Activated T-cell treated with anti-CD3 and anti-CD28 coated beads, Interleukin-2, amount 50 U/mL, for 72 hours (primary cell): ENCODE data around the gene ELMO1. TPM values are rescaled to one million over a fixed set of nuclear protein-coding genes. Genes with fewer than 3 reads are reported as not detected.

Source experiments
- ATAC-seq, 2 donors: fragments of 150-1000 bp; cut with Tn5 transposase; replicated peaks in 1 of 2; 2 replicates each; pipeline ENCODE4 v1.10.0; 2021; ENCODE audit warnings: moderate library complexity in 2 of 2, mild to moderate bottlenecking in 1 of 2
- DNase-seq, 2 donors: peaks; one replicate each; pipeline ENCODE4 v3.0.0; 2021 to 2022; ENCODE audit warnings: mixed read lengths in 1 of 2
- H3K27ac Mint-ChIP-seq: one replicate; pipeline ENCODE4 v1.8.0; 2022; ENCODE audit warnings: mild to moderate bottlenecking, moderate library complexity, mixed read lengths
- H3K27me3 Mint-ChIP-seq: one replicate; pipeline ENCODE4 v1.8.0; 2022; ENCODE audit warnings: low read depth, mixed read lengths
- H3K36me3 Mint-ChIP-seq, 2 donors: one replicate each; pipeline ENCODE4 v1.8.0; 2022; ENCODE audit warnings: mixed read lengths in 2 of 2, mild to moderate bottlenecking in 1 of 2; ENCODE audit not compliant: insufficient read depth in 2 of 2
- H3K4me1 Mint-ChIP-seq: one replicate; pipeline ENCODE4 v1.8.0; 2022; ENCODE audit warnings: low read depth, mixed read lengths
- H3K4me3 Mint-ChIP-seq, 2 donors: one replicate each; pipeline ENCODE4 v1.8.0; 2022; ENCODE audit warnings: mild to moderate bottlenecking in 2 of 2, mixed read lengths in 2 of 2, moderate library complexity in 2 of 2
- H3K9me3 Mint-ChIP-seq, 2 donors: one replicate each; pipeline ENCODE4 v1.8.0; 2022; ENCODE audit warnings: mixed read lengths in 2 of 2
- total RNA-seq, 2 donors: library from RNA; stranded (reverse); gene quantifications; one replicate each; pipeline ENCODE4 v1.2.3, GENCODE V29; 2022

ELMO1 gene
- total RNA-seq, 2 donors from 2014 or later, result 97.2 to 113 TPM

GRCh38 chr7:37352251-37352880, 96.3 kb downstream of the ELMO1 start:
- no peaks in the 10 kb centered on the region for H3K9me3 Mint-ChIP-seq
- ATAC-seq, result no peak
- no peaks in the 10 kb centered on the region for H3K27me3 Mint-ChIP-seq
- H3K36me3 Mint-ChIP-seq, result peaks cover 6% of the 10 kb centered on the region in 2 donors
- H3K4me3 Mint-ChIP-seq, result peak overlapping the region; percentile 92 to 98
- H3K4me1 Mint-ChIP-seq, result peaks cover 95% of the 10 kb centered on the region
- no peak overlapping the region for H3K27ac Mint-ChIP-seq
- DNase-seq, result no peak

- ATAC-seq (no peak), DNase-seq (no peak)
- Mint-ChIP-seq H3K4me3 (peak overlapping the region; percentile 92 to 98), H3K27me3 (no peaks in the 10 kb centered on the region), H3K9me3 (no peaks in the 10 kb centered on the region), H3K36me3 (peaks cover 6% of the 10 kb centered on the region in 2 donors), H3K27ac (no peak overlapping the region), H3K4me1 (peaks cover 92% of the 10 kb centered on the region)
Observed at GRCh38 chr7:37351716-37352115, 96.9 kb downstream of the ELMO1 start.

DNA sequence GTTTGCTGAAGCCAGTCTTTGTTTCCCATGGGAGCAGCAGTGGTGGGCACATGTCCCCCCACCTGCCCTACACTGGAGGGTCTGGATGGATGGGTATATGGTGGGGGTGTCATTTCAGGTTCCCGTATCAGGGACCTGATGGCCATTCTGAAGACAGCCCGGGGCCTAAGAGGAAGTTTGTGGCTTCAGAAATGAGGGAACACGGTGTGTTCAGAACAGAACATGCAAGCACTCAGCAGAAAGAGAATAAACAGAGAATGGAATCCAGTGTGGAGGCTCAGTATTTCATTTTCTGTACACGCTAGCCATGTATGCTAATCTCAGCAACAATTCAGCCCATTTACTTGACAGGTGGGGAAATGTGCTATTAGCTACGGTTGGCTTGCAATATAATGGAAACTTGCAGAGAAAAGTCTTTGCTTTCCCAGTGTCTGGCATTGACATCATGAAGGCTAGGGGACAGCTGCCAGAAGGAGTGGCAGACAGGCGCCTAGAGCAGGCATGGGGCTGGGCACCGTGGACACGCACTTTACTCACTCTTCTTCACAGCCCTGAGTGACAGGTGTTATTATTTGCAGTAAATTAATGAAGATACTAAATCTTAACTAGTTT, 98.6 kb downstream of the ELMO1 start:
- H3K27ac Mint-ChIP-seq, result peak overlapping the region; percentile 23
- H3K9me3 Mint-ChIP-seq, result no peaks in the 10 kb centered on the region
- peak overlapping the region; percentile 92 to 98 for H3K4me3 Mint-ChIP-seq
- ATAC-seq (no peak), DNase-seq (no peak)
- H3K36me3 Mint-ChIP-seq, result peaks cover 6% of the 10 kb centered on the region in 2 donors
- peaks cover 91% of the 10 kb centered on the region for H3K4me1 Mint-ChIP-seq
- H3K27me3 Mint-ChIP-seq, result no peaks in the 10 kb centered on the region

GRCh38 chr7:37348982-37349381, 99.7 kb downstream of the ELMO1 start:
- H3K4me1 Mint-ChIP-seq, result peaks cover 88% of the 10 kb centered on the region
- peak overlapping the region; percentile 10 for H3K27ac Mint-ChIP-seq
- H3K36me3 Mint-ChIP-seq, result peaks cover 3 to 4% of the 10 kb centered on the region in 2 donors
- H3K27me3 Mint-ChIP-seq, result no peaks in the 10 kb centered on the region
- ATAC-seq, result no peak
- DNase-seq, result no peak
- no peaks in the 10 kb centered on the region for H3K9me3 Mint-ChIP-seq
- H3K4me3 Mint-ChIP-seq, result peak overlapping the region; percentile 22 to 50

DNA sequence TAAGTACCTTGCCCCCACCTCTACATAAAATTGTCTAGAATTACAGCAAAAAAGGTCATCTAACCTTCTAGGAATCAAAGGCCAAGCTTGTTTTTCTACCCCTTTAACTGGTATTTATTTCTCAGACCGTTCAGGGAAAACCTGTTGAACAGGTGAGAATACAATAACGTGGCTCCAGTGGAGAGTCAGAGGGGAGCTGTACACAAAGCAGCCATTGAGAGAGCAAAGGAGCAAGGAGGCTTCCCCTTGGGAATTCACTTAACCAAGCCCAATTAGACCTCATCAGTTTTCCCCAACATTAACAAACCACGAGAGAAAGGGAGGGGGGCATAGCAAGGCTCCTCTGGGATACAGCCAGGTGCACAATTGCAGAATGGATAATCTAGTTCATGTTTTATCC, 101.9 kb downstream of the ELMO1 start:
- Mint-ChIP-seq H3K4me1 (peaks cover 88% of the 10 kb centered on the region), H3K27me3 (no peaks in the 10 kb centered on the region), H3K27ac (no peak overlapping the region), H3K4me3 (no peak overlapping the region), H3K9me3 (no peaks in the 10 kb centered on the region), H3K36me3 (peaks cover 3 to 10% of the 10 kb centered on the region in 2 donors)
- DNase-seq (no peak), ATAC-seq (no peak)

GRCh38 chr7:37344886-37345579, 103.6 kb downstream of the ELMO1 start:
- Mint-ChIP-seq H3K9me3 (no peaks in the 10 kb centered on the region), H3K27ac (peak overlapping the region; percentile 48), H3K27me3 (no peaks in the 10 kb centered on the region), H3K36me3 (peaks cover 3 to 23% of the 10 kb centered on the region in 2 donors), H3K4me1 (peaks cover 88% of the 10 kb centered on the region), H3K4me3 (peak overlapping the region; percentile 19 to 50)
- DNase-seq (no peak), ATAC-seq (no peak)

DNA sequence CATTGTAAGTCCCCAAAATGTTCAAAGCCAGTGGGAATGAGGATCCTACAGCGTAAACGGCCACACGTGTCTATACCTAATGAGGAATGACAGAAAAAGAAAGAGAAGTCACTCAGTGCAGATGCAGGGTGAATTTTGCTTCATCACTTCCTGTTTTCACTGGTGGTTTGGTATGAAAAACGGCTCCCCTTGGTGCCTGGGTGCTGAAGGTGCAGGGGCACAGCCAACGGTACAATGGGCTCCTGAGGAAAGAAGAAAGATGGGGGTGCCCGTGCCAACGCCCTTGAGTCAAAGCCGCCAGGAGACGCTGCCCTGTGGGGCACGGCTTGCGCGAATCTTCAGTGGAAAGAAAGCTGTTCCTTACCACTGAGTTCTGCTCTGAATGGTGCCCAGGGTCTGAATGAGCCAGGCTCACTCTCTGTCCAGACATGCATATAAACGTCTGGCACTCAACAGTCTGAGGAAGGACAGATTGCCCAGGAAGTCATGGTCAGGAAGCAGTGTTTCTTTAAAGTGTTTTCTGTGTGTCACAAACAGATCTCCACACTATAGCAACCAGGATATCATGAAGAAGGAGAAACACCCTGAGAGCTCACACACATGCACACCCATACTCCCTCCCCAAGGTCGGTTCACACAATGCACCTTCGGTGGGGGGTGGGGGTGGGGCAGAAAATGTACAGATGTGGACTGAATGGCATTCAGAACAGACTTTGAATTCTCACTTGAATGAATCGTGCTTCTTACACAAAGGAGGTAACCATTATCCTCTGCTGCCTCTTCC, 105.8 kb downstream of the ELMO1 start:
- H3K4me3 Mint-ChIP-seq, result peak overlapping the region; percentile 94 to 95
- no peaks in the 10 kb centered on the region for H3K9me3 Mint-ChIP-seq
- H3K27me3 Mint-ChIP-seq, result no peaks in the 10 kb centered on the region
- ATAC-seq (peak; percentile 82), DNase-seq (peak; percentile 71 to 78)
- peaks cover 9 to 27% of the 10 kb centered on the region in 2 donors for H3K36me3 Mint-ChIP-seq
- H3K4me1 Mint-ChIP-seq, result peaks cover 90% of the 10 kb centered on the region
- peak overlapping the region; percentile 96 for H3K27ac Mint-ChIP-seq

- DNase-seq (no peak), ATAC-seq (no peak)
- peaks cover 90% of the 10 kb centered on the region for H3K4me1 Mint-ChIP-seq
- H3K36me3 Mint-ChIP-seq, result peaks cover 13 to 32% of the 10 kb centered on the region in 2 donors
- no peaks in the 10 kb centered on the region for H3K27me3 Mint-ChIP-seq
- peak overlapping the region; percentile 96 for H3K27ac Mint-ChIP-seq
- H3K4me3 Mint-ChIP-seq, result peak overlapping the region; percentile 94 to 95
- no peaks in the 10 kb centered on the region for H3K9me3 Mint-ChIP-seq
Observed at GRCh38 chr7:37342176-37342687, 106.4 kb downstream of the ELMO1 start.

DNA sequence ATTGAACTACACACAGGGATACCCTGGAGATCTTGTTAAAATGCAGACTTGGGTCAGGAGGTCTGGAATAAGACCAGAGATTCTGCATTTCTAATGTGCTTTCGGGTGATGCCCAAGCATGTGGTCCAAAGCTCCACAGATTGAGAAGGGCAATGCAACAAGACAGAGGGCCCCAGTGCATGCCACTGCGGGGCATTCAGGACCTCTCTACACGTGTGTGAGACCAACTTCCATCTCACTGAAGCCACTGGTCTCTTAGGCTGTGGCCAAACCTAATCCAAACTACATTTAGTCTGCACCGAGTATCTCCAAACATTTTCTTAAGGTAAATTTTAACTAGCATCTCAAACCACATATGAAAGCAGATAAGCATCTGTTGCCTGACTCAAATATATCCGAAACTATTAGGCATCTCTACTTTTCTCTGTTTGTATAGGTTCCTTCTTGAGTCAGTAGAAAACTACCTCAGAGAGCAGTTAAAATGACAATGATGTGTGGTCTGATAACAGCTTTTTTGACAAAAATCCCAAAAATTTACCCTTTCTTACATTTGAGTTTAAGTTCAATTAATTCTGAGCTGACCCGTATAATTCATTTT, 107.5 kb downstream of the ELMO1 start:
- peaks cover 17 to 40% of the 10 kb centered on the region in 2 donors for H3K36me3 Mint-ChIP-seq

DNA sequence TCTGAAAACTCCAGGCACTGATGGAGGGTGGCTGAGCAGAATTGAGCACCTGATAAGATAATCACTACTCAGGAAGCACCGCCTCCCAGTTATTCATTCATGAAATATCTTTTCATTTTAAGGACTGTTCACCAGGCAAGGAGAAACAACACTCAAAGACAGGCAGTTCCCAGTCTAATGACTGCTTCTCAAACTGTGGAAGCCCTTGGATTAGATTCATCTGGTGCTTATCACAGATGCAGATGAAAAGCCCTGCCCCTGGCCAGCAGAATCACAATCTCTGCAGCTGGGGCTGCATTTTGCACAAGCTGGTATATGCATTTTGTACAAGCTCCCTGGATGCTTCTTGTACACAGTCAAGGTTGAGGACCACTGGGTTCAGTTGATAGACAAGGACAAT, 109.7 kb downstream of the ELMO1 start:
- Mint-ChIP-seq H3K36me3 (peaks cover 17 to 49% of the 10 kb centered on the region in 2 donors), H3K4me3 (peak overlapping the region in 1 of 2 donors; percentile 11), H3K9me3 (peaks cover 3 to 4% of the 10 kb centered on the region in 2 donors), H3K4me1 (peaks cover 95% of the 10 kb centered on the region), H3K27me3 (no peaks in the 10 kb centered on the region), H3K27ac (no peak overlapping the region)
- ATAC-seq (no peak), DNase-seq (no peak)

More for the DNA sequence above, 107.5 kb downstream of the ELMO1 start:
- ATAC-seq (peak; percentile 53 to 60), DNase-seq (no peak)
- Mint-ChIP-seq H3K9me3 (peaks cover 3 to 4% of the 10 kb centered on the region in 2 donors), H3K4me1 (peaks cover 93% of the 10 kb centered on the region), H3K27ac (peak overlapping the region; percentile 96), H3K4me3 (peak overlapping the region; percentile 94 to 95), H3K27me3 (no peaks in the 10 kb centered on the region)

GRCh38 chr7:37337522-37337921, 111.1 kb downstream of the ELMO1 start:
- ATAC-seq (no peak), DNase-seq (no peak)
- no peaks in the 10 kb centered on the region for H3K27me3 Mint-ChIP-seq
- peaks cover 3 to 4% of the 10 kb centered on the region in 2 donors for H3K9me3 Mint-ChIP-seq
- H3K27ac Mint-ChIP-seq, result no peak overlapping the region
- H3K36me3 Mint-ChIP-seq, result peaks cover 18 to 51% of the 10 kb centered on the region in 2 donors
- H3K4me3 Mint-ChIP-seq, result no peak overlapping the region
- H3K4me1 Mint-ChIP-seq, result peaks cover 94% of the 10 kb centered on the region

- H3K36me3 Mint-ChIP-seq, result peaks cover 25 to 52% of the 10 kb centered on the region in 2 donors
- peaks cover 3 to 6% of the 10 kb centered on the region in 2 donors for H3K9me3 Mint-ChIP-seq
- H3K27me3 Mint-ChIP-seq, result no peaks in the 10 kb centered on the region
- H3K27ac Mint-ChIP-seq, result peak overlapping the region; percentile 38
- ATAC-seq (peak; percentile 89 to 91), DNase-seq (peak; percentile 50 to 53)
- H3K4me3 Mint-ChIP-seq, result peak overlapping the region; percentile 72 to 75
- H3K4me1 Mint-ChIP-seq, result peaks cover 94% of the 10 kb centered on the region
Observed at GRCh38 chr7:37336259-37336658, 112.4 kb downstream of the ELMO1 start.
